WTC11 (cell line): Measurements from ENCODE around the gene STRADB. TPM values are rescaled to one million over a fixed set of nuclear protein-coding genes. Genes with fewer than 3 reads are reported as not detected.

Experiments
- total RNA-seq: library from RNA; stranded (reverse); gene quantifications from 3 replicates; pipeline ENCODE4 v1.2.3, GENCODE V29; 2021

STRADB gene
- total RNA-seq, 1 experiment from 2014 or later, result 36.7 TPM

Other genes starting within 250 kb of the STRADB start
- gene CASP8, start 191.2 kb upstream of the STRADB start, total RNA-seq, result 3.3 to 4.8 TPM (median 4.4 TPM) in 3 replicates
- 0.17 to 0.62 TPM (median 0.23 TPM) in 3 replicates for gene FLACC1, start 94.4 kb upstream of the STRADB start, total RNA-seq
- 9.4 to 12.8 TPM (median 10.5 TPM) in 3 replicates for gene TRAK2, start 282 bp upstream of the STRADB start, total RNA-seq
- 33.5 to 33.9 TPM (median 33.6 TPM) in 3 replicates for gene TMEM237, start 191.8 kb downstream of the STRADB start, total RNA-seq
- not detected in 3 replicates for gene MPP4, start 246.9 kb downstream of the STRADB start, total RNA-seq